ENCODE measurements around the gene VSTM5.

The VSTM5 gene

GRCh38 chr11:93772123-93772522, 78.3 kb downstream of the VSTM5 start:
- H3K4me3 ChIP-seq (ENCODE audit: low read depth, low read length), result no peak overlapping the region
- no peak for DNase-seq (ENCODE audit: low read depth, low spot score)
- in situ Hi-C loops (cut with HindIII; ENCODE audit: low sequenced_read_pairs), result no loop called here
- TF ChIP-seq CTCF (IDR thresholded peaks at IDR 0.05; ENCODE audit: low read depth, low read length), result no peak

GRCh38 chr11:93770160-93770559, 80.3 kb downstream of the VSTM5 start:
- DNase-seq (ENCODE audit: low read depth, low spot score), result no peak
- in situ Hi-C loops (cut with HindIII; ENCODE audit: low sequenced_read_pairs), result no loop called here
- TF ChIP-seq CTCF (IDR thresholded peaks at IDR 0.05; ENCODE audit: low read depth, low read length), result no peak
- H3K4me3 ChIP-seq (ENCODE audit: low read depth, low read length), result no peak overlapping the region

All from astrocyte of the spinal cord (primary cell).